Transverse colon (tissue), 4 donors: ENCODE results near the gene IL7R.

Source experiments
- CTCF ChIP-seq, 5 experiments: fragments of 200-600 bp in 3 of 5; fragments of 450-650 bp in 2 of 5; sonication (generic) in 3 of 5; IDR thresholded peaks; 1 replicate in 2 of 5; 2 replicates in 3 of 5; pipeline ENCODE4 v1.5.1; 2016 to 2017; ENCODE audit warnings: antibody characterized with exemption in 5 of 5, inconsistent platforms in 3 of 5, mild to moderate bottlenecking in 2 of 5, moderate library complexity in 1 of 5
- EP300 ChIP-seq: sonication (generic); formaldehyde crosslinking; IDR thresholded peaks from one replicate; pipeline ENCODE4 v1.6.1; 2017; ENCODE audit warnings: antibody characterized with exemption, low read depth
- POLR2A ChIP-seq: fragments of 450-650 bp; IDR thresholded peaks from one replicate; pipeline ENCODE4 v1.6.1; 2016; ENCODE audit warnings: antibody characterized with exemption, mild to moderate bottlenecking, moderate library complexity
- POLR2AphosphoS5 ChIP-seq, 3 donors: sonication (generic); formaldehyde crosslinking; IDR thresholded peaks; one replicate each; pipeline ENCODE4 v1.6.1; 2016; ENCODE audit warnings: antibody characterized with exemption in 3 of 3

GRCh38 chr5:35861718-35862117 lies 5.0 kb downstream of the IL7R start:
- no peak for TF ChIP-seq CTCF (IDR thresholded peaks at IDR 0.05)
- no peak for TF ChIP-seq POLR2AphosphoS5 (IDR thresholded peaks at IDR 0.05)
- no peak for TF ChIP-seq POLR2A
- no peak for TF ChIP-seq EP300
